ENCODE results near the gene SHLD1.

SHLD1 gene

GRCh38 chr20:5835321-5835821 lies 85.2 kb downstream of the SHLD1 start:
- H3K4me3 ChIP-seq (ENCODE audit: low read length in 2 of 2), result no peak overlapping the region
- no peak overlapping the region for H2BK15ac ChIP-seq (ENCODE audit: low read length)
- no peaks in the 10 kb centered on the region for H3K27me3 ChIP-seq (ENCODE audit: control insufficient read depth in 3 of 3, insufficient read depth in 3 of 3, low read depth in 1 of 3, low read length in 3 of 3)
- no peak overlapping the region for H3K14ac ChIP-seq (ENCODE audit: low read length)
- no peaks in the 10 kb centered on the region for H3K36me3 ChIP-seq (replicated peaks in 1 of 2; ENCODE audit: control insufficient read depth in 2 of 2, insufficient read depth in 2 of 2, low read length in 2 of 2)
- no peak overlapping the region for H4K91ac ChIP-seq (ENCODE audit: low read depth, low read length, poor library complexity)
- no peak overlapping the region for H3K9ac ChIP-seq (ENCODE audit: low read depth, low read length, poor library complexity)
- H3K4me2 ChIP-seq (ENCODE audit: insufficient read depth, low read length, poor library complexity, severe bottlenecking), result no peak overlapping the region
- H3K4me1 ChIP-seq (ENCODE audit: control insufficient read depth in 2 of 2, insufficient read depth in 1 of 2, low read depth in 1 of 2, low read length in 2 of 2), result peaks cover 0 to 2% of the 10 kb centered on the region in 2 donors
- no peak overlapping the region for H4K8ac ChIP-seq (ENCODE audit: low read depth, low read length)
- no peaks in the 10 kb centered on the region for H3K79me1 ChIP-seq (ENCODE audit: low read depth, low read length)
- no CpG with 5 or more reads among the region's 2 CpGs for WGBS, 2 donors (ENCODE audit: extremely low coverage in 2 of 2, insufficient read length in 2 of 2, insufficient replicate concordance in 1 of 2)
- no peaks in the 10 kb centered on the region for H3K9me3 ChIP-seq (replicated peaks in 1 of 2; ENCODE audit: control insufficient read depth in 2 of 2, insufficient read depth in 1 of 2, low read depth in 1 of 2, low read length in 2 of 2)
- H2BK12ac ChIP-seq (ENCODE audit: low read length), result no peak overlapping the region
- no peak for DNase-seq (ENCODE audit: low spot score)
- H3K23ac ChIP-seq (ENCODE audit: low read depth, low read length, poor library complexity), result no peak overlapping the region
- H3K27ac ChIP-seq (replicated peaks; ENCODE audit: low read length), result no peak overlapping the region
- no peak overlapping the region for H2BK5ac ChIP-seq (ENCODE audit: low read length)
- no peak overlapping the region for H2BK120ac ChIP-seq (ENCODE audit: low read depth, low read length)
- no peak overlapping the region for H2AK5ac ChIP-seq (ENCODE audit: low read depth, low read length)
- H3K4ac ChIP-seq (ENCODE audit: low read length), result no peak overlapping the region
- no peak overlapping the region for H3K18ac ChIP-seq (ENCODE audit: low read length)
- no peak overlapping the region for H2AFZ ChIP-seq (ENCODE audit: low read length)

DNA sequence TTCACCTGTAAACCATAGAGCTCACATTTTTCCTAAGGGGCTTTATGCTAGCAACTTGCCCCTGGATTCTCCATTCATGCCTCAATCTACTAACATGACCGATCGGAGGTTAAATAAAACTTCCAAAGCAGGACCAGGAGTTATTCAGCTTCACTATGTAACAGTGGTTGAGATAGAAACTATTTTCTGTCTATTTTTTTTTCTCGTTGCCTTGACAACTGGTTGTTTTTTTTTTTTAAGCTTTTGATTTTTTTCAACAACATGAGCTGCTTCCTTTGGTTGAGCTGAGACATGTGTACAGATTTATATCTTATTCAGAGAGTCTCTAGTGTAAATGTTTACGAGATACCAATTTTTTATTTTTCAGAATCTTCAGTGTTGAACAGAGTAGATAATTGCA lies 85.7 kb downstream of the SHLD1 start:
- Histone ChIP-seq H2AK5ac (ENCODE audit: low read depth, low read length) (no peak overlapping the region), H2AFZ (ENCODE audit: low read length) (no peak overlapping the region), H3K23ac (ENCODE audit: low read depth, low read length, poor library complexity) (no peak overlapping the region), H2BK120ac (ENCODE audit: low read depth, low read length) (no peak overlapping the region), H3K27me3 (ENCODE audit: control insufficient read depth in 3 of 3, insufficient read depth in 3 of 3, low read depth in 1 of 3, low read length in 3 of 3) (no peaks in the 10 kb centered on the region), H2BK12ac (ENCODE audit: low read length) (no peak overlapping the region), H3K4me3 (ENCODE audit: low read length in 2 of 2) (no peak overlapping the region), H4K91ac (ENCODE audit: low read depth, low read length, poor library complexity) (no peak overlapping the region), H2BK5ac (ENCODE audit: low read length) (no peak overlapping the region), H3K4me1 (ENCODE audit: control insufficient read depth in 2 of 2, insufficient read depth in 1 of 2, low read depth in 1 of 2, low read length in 2 of 2) (peaks cover 0 to 2% of the 10 kb centered on the region in 2 donors), H3K9ac (ENCODE audit: low read depth, low read length, poor library complexity) (no peak overlapping the region), H3K14ac (ENCODE audit: low read length) (no peak overlapping the region), H3K4ac (ENCODE audit: low read length) (no peak overlapping the region), H3K4me2 (ENCODE audit: insufficient read depth, low read length, poor library complexity, severe bottlenecking) (no peak overlapping the region), H2BK15ac (ENCODE audit: low read length) (no peak overlapping the region), H3K18ac (ENCODE audit: low read length) (no peak overlapping the region), H3K9me3 (replicated peaks in 1 of 2; ENCODE audit: control insufficient read depth in 2 of 2, insufficient read depth in 1 of 2, low read depth in 1 of 2, low read length in 2 of 2) (no peaks in the 10 kb centered on the region), H3K36me3 (replicated peaks in 1 of 2; ENCODE audit: control insufficient read depth in 2 of 2, insufficient read depth in 2 of 2, low read length in 2 of 2) (no peaks in the 10 kb centered on the region), H4K8ac (ENCODE audit: low read depth, low read length) (no peak overlapping the region), H3K79me1 (ENCODE audit: low read depth, low read length) (no peaks in the 10 kb centered on the region), H3K27ac (replicated peaks; ENCODE audit: low read length) (no peak overlapping the region)
- no CpG with 5 or more reads among the region's 4 CpGs for WGBS, 2 donors (ENCODE audit: extremely low coverage in 2 of 2, insufficient read length in 2 of 2, insufficient replicate concordance in 1 of 2)
- no peak for DNase-seq (ENCODE audit: low spot score)

DNA sequence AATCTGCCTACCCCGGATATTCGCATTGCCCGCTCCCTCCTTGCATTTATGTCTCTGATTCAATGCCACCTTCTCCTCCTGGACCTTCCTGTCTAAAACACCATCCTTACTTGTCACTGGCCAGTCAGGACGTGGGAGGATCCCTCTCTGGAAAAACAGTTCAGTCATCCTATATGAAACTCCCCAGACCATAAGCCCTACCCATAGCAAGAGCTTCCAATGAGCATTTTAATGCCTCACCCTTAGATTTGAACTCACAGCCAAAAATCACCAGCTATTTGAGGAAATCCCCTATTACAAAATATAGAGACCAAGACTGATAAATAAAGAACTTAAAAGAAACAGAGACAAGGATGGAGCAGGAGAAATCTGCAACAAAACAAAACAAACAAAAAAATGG lies 86.4 kb downstream of the SHLD1 start:
- DNase-seq (ENCODE audit: low spot score), result no peak
- no peak overlapping the region for H3K4me3 ChIP-seq (ENCODE audit: low read length in 2 of 2)
- no peaks in the 10 kb centered on the region for H3K79me1 ChIP-seq (ENCODE audit: low read depth, low read length)
- no peaks in the 10 kb centered on the region for H3K27me3 ChIP-seq (ENCODE audit: control insufficient read depth in 3 of 3, insufficient read depth in 3 of 3, low read depth in 1 of 3, low read length in 3 of 3)
- no peak overlapping the region for H3K27ac ChIP-seq (replicated peaks; ENCODE audit: low read length)
- no peak overlapping the region for H2BK120ac ChIP-seq (ENCODE audit: low read depth, low read length)
- no CpG with 5 or more reads among the region's 4 CpGs for WGBS, 2 donors (ENCODE audit: extremely low coverage in 2 of 2, insufficient read length in 2 of 2, insufficient replicate concordance in 1 of 2)
- no peak overlapping the region for H2AK5ac ChIP-seq (ENCODE audit: low read depth, low read length)
- H4K91ac ChIP-seq (ENCODE audit: low read depth, low read length, poor library complexity), result no peak overlapping the region
- no peaks in the 10 kb centered on the region for H3K36me3 ChIP-seq (replicated peaks in 1 of 2; ENCODE audit: control insufficient read depth in 2 of 2, insufficient read depth in 2 of 2, low read length in 2 of 2)
- H2BK15ac ChIP-seq (ENCODE audit: low read length), result no peak overlapping the region
- no peak overlapping the region for H3K4ac ChIP-seq (ENCODE audit: low read length)
- no peak overlapping the region for H3K9ac ChIP-seq (ENCODE audit: low read depth, low read length, poor library complexity)
- no peak overlapping the region for H2AFZ ChIP-seq (ENCODE audit: low read length)
- H3K14ac ChIP-seq (ENCODE audit: low read length), result no peak overlapping the region
- no peak overlapping the region for H2BK12ac ChIP-seq (ENCODE audit: low read length)
- H4K8ac ChIP-seq (ENCODE audit: low read depth, low read length), result no peak overlapping the region
- peaks cover 0 to 2% of the 10 kb centered on the region in 2 donors for H3K4me1 ChIP-seq (ENCODE audit: control insufficient read depth in 2 of 2, insufficient read depth in 1 of 2, low read depth in 1 of 2, low read length in 2 of 2)
- no peak overlapping the region for H3K4me2 ChIP-seq (ENCODE audit: insufficient read depth, low read length, poor library complexity, severe bottlenecking)
- no peak overlapping the region for H2BK5ac ChIP-seq (ENCODE audit: low read length)
- no peak overlapping the region for H3K18ac ChIP-seq (ENCODE audit: low read length)
- H3K23ac ChIP-seq (ENCODE audit: low read depth, low read length, poor library complexity), result no peak overlapping the region
- no peaks in the 10 kb centered on the region for H3K9me3 ChIP-seq (replicated peaks in 1 of 2; ENCODE audit: control insufficient read depth in 2 of 2, insufficient read depth in 1 of 2, low read depth in 1 of 2, low read length in 2 of 2)

GRCh38 chr20:5840411-5841002 lies 90.3 kb downstream of the SHLD1 start:
- no peak overlapping the region for H3K18ac ChIP-seq (ENCODE audit: low read length)
- no peak overlapping the region for H4K91ac ChIP-seq (ENCODE audit: low read depth, low read length, poor library complexity)
- no peak overlapping the region for H2BK5ac ChIP-seq (ENCODE audit: low read length)
- no peak overlapping the region for H3K23ac ChIP-seq (ENCODE audit: low read depth, low read length, poor library complexity)
- H2BK15ac ChIP-seq (ENCODE audit: low read length), result no peak overlapping the region
- no peak overlapping the region for H3K4me3 ChIP-seq (ENCODE audit: low read length in 2 of 2)
- no peak overlapping the region for H2BK120ac ChIP-seq (ENCODE audit: low read depth, low read length)
- no peak overlapping the region for H2BK12ac ChIP-seq (ENCODE audit: low read length)
- WGBS, 2 donors (ENCODE audit: extremely low coverage in 2 of 2, insufficient read length in 2 of 2, insufficient replicate concordance in 1 of 2), result no CpG with 5 or more reads among the region's 5 CpGs
- no peak overlapping the region for H3K27ac ChIP-seq (replicated peaks; ENCODE audit: low read length)
- H3K14ac ChIP-seq (ENCODE audit: low read length), result no peak overlapping the region
- H3K4me1 ChIP-seq (ENCODE audit: control insufficient read depth in 2 of 2, insufficient read depth in 1 of 2, low read depth in 1 of 2, low read length in 2 of 2), result no peaks in the 10 kb centered on the region
- H3K9me3 ChIP-seq (replicated peaks in 1 of 2; ENCODE audit: control insufficient read depth in 2 of 2, insufficient read depth in 1 of 2, low read depth in 1 of 2, low read length in 2 of 2), result no peaks in the 10 kb centered on the region
- no peaks in the 10 kb centered on the region for H3K36me3 ChIP-seq (replicated peaks in 1 of 2; ENCODE audit: control insufficient read depth in 2 of 2, insufficient read depth in 2 of 2, low read length in 2 of 2)
- no peak overlapping the region for H2AFZ ChIP-seq (ENCODE audit: low read length)
- no peaks in the 10 kb centered on the region for H3K27me3 ChIP-seq (ENCODE audit: control insufficient read depth in 3 of 3, insufficient read depth in 3 of 3, low read depth in 1 of 3, low read length in 3 of 3)
- H3K79me1 ChIP-seq (ENCODE audit: low read depth, low read length), result no peaks in the 10 kb centered on the region
- no peak overlapping the region for H2AK5ac ChIP-seq (ENCODE audit: low read depth, low read length)
- DNase-seq (ENCODE audit: low spot score), result no peak
- no peak overlapping the region for H3K4ac ChIP-seq (ENCODE audit: low read length)
- no peak overlapping the region for H3K9ac ChIP-seq (ENCODE audit: low read depth, low read length, poor library complexity)
- H3K4me2 ChIP-seq (ENCODE audit: insufficient read depth, low read length, poor library complexity, severe bottlenecking), result no peak overlapping the region
- no peak overlapping the region for H4K8ac ChIP-seq (ENCODE audit: low read depth, low read length)

Data from neuronal stem cell (in vitro differentiated cells).